NCI-H2107 treated with DMSO at 0.1 percent for 48 hours (cell line): ENCODE measurements around the gene TRPM2.

Experiments used
- DNase-seq: peaks from one replicate; lab custom pipeline; 2025; ENCODE audit not compliant: unreplicated experiment; lab: John Stamatoyannopoulos, UW

Gene TRPM2

DNA sequence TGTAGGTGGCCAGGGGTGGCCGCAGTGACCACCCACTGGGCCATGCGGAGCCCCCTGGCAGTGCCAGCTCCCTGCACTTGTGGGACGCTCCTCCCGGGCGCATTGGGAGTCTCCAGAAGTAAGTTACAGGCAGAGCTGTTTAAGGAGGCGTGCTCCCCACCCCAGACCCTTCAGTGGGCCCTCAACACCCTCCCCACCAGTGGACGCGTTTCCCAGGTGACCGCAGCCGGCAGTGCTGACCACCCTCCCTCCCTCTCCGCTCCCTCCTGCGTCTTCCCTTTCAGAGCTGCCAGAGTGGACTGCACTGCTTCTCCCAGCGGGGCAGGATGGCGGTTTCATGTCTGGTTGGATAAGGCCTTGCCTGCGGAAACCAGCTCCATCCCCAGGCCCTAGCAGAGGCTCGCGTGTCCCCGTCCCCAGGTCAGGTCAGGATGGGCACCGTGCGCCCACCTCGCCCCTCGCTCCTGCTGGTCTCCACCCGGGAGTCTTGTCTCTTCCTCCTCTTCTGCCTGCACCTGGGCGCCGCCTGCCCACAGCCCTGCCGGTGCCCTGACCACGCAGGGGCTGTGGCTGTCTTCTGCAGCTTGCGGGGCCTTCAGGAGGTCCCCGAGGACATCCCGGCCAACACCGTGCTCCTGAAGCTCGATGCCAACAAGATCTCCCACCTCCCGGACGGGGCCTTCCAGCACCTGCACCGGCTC lies 102.9 kb downstream of the TRPM2 start:
- DNase-seq, result no peak

DNA sequence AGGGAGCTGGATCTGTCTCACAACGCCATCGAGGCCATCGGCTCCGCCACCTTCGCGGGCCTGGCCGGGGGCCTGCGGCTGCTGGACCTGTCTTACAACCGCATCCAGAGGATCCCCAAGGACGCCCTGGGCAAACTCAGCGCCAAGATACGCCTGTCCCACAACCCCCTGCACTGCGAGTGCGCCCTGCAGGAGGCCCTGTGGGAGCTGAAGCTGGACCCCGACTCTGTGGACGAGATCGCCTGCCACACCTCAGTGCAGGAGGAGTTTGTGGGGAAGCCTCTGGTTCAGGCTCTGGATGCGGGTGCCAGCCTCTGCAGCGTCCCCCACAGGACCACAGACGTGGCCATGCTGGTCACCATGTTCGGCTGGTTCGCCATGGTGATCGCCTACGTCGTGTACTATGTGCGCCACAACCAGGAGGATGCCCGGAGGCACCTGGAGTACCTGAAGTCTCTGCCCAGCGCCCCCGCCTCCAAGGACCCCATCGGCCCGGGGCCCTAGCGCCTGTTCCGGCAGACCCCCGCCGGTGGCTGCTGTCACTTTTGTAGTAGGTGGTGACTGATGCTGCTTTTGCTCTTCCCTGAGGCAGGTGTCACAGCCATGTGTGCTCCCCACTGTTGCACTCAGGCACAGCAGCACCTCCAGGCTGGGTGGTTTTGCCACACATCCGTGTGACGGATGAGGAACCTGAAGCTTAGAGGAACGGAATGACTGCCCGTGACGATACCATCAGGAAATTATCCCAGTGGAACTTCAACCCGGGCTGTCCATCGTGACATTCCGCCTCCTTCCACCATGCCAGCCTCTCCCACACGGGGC lies 103.7 kb downstream of the TRPM2 start:
- no peak for DNase-seq

DNA sequence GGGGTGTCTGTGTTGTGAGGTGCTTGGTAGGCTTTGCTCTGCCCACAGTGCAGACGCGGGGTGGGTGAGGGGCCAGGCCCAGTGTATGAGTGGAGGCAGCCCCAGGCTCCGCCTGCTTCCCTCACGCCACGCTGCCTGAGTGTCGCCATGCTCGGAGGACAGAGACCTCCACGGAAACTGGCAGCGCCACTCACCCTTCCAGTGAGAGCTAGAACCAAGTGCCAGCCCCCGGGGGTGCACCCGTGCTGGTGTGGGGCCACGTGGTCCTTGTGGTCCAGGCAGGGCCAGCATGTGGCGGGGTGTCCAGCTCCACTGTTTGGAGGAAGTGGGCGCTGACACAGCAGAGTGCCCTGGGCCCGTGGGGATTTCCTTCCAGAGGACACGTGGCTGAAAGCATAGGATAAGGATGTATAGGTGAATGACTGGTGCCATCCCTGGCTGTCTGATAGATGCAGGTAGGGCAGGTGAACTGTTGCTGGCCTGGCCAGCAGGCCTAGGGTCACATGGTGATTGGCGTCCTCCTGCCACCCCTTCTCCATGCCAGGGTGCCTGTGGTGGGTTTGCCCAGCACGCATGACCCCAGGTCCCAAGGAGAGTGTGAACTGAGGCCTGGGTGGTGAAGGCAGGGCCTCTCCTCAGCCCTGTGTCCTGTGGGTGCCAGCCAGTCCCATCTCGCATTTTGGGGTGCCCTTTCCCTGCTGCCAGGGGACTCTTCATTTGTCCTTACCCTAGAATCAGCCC lies 105.7 kb downstream of the TRPM2 start:
- no peak for DNase-seq

DNA sequence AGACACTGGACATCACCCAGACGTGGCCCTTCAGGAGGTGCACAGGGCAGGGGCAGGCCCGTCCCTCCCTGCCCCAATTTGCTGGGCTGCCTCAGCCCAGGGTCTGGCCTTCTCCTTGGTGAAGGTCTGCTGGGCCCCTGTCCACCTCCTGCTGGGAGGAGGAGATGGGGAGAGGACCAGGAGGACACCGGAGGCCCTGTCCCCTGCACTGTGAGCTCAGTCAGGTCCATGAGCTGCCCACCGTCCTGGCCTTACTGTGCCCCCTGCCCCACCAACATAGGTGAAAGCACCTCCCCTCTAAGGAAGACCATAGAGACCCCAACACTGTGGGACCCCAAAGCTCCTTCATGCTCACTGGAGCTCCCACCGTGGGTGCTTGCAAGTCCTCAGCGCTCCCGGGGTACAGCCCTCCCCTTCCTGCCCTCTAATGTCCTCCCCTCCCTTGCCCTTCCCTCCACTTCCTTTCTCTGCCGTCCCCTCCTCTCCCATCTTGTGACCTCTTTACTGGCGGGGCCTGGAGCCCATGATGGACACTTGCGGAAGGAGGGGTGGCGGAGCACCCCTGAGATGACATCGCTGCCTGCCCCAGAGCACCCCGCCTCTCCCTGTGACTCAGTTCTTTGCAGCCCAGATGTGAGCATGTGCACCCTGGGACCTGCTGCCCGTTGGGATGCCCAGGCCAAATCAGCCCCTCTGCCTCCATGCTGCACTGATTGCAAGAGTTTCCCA lies 106.5 kb downstream of the TRPM2 start:
- DNase-seq, result no peak

GRCh38 chr21:44460441-44460755 lies 107.0 kb downstream of the TRPM2 start:
- DNase-seq, result no peak

GRCh38 chr21:44461005-44461404 lies 107.6 kb downstream of the TRPM2 start:
- DNase-seq, result no peak

GRCh38 chr21:44461464-44462001 lies 108.1 kb downstream of the TRPM2 start:
- DNase-seq, result no peak

- no peak for DNase-seq
Observed at GRCh38 chr21:44462086-44462833, 108.8 kb downstream of the TRPM2 start.

DNA sequence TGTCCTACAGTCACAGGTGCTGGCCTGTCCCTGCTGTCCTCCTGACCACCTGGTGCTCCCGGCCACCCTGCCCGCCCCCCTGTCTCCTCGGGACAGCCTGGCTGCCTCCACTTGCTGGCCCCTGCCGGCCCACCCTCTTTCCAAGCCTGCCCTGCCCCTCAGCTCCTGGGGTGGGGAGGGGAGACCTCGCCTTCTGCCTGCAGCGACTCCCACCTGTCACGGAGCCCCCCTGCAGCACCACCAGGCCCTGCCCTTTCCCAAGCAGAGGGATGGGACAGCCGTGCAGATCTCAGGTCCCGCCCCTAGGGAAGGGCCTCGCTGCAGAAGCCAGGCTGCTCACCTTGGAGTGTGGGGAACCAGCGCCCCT lies 109.4 kb downstream of the TRPM2 start:
- no peak for DNase-seq

DNA sequence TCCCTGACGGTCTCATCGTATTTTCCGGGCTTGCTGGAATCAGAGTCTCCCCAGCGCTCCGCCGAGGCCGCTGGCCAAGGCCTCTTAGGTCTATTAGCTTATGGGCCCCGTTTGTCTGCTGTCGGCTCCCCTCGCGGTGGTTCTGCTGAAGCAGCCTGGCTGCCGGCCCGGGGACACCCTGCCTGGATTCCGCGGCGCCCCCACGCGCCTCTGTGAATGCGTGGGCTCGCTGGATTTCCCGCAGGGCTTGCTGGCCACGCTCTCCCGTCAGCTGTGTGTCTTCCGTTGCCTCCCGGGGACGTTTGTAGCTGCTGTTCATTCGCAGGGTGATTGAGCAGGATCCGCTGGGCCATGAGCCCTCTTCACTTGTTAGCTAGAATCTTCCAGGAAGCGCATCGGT lies 110.3 kb downstream of the TRPM2 start:
- no peak for DNase-seq

- no peak for DNase-seq
Observed at GRCh38 chr21:44464351-44464750, 110.9 kb downstream of the TRPM2 start.

DNA sequence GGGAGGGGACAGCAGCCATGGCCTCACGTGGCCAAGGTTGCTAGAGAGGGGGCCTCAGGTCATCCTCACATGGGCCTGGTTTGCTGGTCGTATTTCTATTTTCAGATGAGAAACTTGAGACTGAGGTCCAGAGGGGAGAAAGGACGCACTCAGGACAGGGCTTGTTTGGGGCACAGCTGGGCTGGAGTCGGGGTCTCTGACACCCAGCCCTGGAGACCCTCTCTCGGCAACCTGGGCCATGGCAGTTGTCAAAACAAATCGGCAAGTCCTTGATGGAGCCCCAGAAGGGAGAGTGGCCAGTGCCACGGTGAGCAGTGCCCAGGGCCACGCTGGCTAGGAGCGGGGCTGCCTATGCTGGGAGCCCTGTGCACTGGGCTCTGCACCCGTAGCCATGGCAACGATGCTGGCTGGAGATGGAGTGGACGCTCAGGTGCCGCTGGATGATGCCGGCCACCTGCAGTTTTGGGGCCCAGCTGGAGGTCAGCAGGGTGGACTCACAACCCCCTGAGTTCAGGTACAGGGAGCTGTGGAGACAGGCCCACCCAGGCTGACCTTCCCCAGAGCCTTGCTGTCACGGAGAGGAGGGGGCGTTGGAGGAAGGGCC lies 113.0 kb downstream of the TRPM2 start:
- no peak for DNase-seq

- DNase-seq, result no peak
Observed at GRCh38 chr21:44466996-44467858, 113.8 kb downstream of the TRPM2 start.

DNA sequence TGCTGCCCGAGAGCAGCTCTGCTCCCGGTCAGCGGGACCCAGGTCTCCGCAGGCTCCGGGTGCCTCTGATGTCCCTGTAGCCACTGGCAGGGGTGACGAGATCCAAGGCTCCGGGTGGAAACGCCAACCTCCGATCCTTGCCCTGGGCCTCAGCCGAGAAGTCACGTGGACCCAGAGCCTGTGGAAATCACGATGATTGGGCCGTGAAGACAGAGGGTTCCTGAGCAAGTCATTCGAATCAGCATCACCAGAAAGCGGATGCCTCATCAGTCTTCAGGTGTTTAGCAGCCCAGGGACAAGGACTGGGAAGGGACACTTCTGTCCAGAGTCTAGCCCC lies 114.4 kb downstream of the TRPM2 start:
- no peak for DNase-seq

GRCh38 chr21:44471341-44471740 lies 117.9 kb downstream of the TRPM2 start:
- no peak for DNase-seq

GRCh38 chr21:44471996-44472395 lies 118.6 kb downstream of the TRPM2 start:
- DNase-seq, result no peak

GRCh38 chr21:44473915-44474555 lies 120.6 kb downstream of the TRPM2 start:
- no peak for DNase-seq

- DNase-seq, result no peak
Observed at GRCh38 chr21:44475266-44475845, 121.9 kb downstream of the TRPM2 start.
